DMS153 treated with DMSO at 0.1 percent for 48 hours (cell line): ENCODE results near the gene OPCML.
"Not testable (repeated sequence)": the region's sequence is repeated elsewhere in the genome, so short reads cannot be mapped to it uniquely, and the experiment has no call there.

ENCODE experiments used
- DNase-seq: peaks from one replicate; lab custom pipeline; 2025; ENCODE audit not compliant: unreplicated experiment; lab: John Stamatoyannopoulos, UW

OPCML gene

DNA sequence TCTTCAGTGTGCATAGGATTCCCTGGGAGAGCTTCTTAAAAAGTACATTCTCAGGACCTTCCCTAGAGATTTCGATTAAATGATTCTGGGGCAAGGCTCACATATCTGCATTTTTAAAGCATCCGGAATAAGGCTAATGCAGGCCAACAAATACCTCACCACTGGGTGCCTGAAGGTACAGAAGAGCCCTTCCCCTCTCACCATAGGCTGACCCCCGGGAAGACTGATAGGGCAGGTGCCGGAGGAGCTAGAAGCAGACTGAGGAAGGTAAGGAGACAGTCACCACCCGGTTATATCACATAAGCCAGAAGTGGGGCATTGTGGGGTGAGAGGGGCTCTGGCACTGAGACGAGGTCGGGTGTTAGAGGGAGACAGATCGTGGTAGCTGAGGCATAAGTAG is 1102.6 kb downstream of the OPCML start:
- DNase-seq, result no peak

DNA sequence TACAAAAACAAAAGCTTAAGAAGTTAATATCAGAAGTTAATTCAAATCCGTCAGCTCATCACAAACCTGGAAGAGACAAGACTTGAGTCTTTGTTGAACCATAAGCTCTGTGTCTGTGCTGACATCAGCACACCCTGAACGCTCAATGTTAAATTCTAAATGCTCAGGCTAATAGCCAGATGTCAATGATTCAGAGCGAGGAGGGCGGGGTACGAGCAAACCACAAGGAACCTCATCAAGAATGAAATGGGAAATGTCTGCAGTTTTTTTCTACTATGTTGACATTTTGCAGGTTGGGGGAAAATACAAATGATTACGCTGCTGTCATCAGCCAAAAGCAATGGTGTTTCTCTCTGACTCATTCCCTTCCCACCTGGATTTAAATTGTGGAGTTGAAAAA is 1104.7 kb downstream of the OPCML start:
- DNase-seq, result no peak

DNA sequence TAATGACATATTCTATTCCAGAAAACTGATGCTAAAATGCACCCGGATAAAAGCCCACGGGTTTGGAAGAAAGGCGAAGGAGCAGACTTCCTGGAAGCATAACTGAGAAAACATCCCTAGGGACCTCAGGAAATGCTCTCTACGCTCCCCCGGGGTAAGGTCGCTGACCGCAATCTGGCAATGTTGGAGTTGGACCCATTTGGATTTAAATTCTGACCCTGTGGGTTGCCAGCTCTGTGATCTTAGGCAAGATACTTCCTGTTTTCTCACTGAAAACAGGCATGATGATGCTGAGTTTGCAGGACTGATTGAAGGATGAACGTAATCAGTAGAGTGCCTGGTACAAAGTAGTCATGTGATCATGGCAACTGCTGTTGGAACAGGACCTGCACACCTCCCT is 1107.9 kb downstream of the OPCML start:
- no peak for DNase-seq

GRCh38 chr11:132423266-132423665 is 1109.0 kb downstream of the OPCML start:
- peak; percentile 40 for DNase-seq

DNA sequence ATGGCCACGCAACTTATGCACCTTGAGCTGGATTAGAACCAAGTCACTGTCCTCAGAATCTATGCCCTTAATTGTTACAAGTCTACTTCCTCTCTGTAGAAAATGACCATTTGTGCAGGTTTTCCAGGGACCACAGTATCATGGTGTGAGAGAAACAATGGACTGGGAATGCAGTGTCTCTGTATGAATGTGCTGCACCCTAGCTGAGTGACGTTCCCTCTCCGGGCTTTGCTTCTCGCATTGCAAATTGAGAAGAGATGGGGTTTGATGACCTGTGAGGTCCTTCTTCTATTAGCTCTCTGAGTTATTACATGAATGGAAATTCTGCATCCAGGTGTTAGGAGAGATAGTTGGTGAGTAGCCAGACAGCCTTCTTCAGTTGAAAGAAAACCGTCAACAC is 1109.6 kb downstream of the OPCML start:
- no peak for DNase-seq

- DNase-seq, result no peak
These were observed 1110.7 kb downstream of the OPCML start for GRCh38 chr11:132421555-132421954.

DNA sequence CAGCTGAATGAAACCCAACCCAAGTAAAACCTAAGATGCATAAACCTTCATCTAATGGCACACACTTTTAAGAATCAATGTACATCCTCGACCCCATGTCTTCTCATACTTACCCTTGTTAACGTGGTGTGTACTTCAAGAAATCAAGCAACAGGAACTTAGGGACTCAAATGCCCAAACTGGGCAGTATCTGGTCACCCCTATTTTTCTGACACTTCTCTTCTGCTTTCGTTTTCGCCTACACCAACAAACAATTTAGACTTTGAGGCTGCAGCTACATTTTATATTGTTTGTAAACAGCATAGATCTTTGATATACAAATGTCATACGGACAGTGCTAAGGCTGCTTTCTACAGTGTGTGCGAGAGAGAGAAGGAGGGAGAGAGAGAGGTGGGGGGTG is 1117.8 kb downstream of the OPCML start:
- DNase-seq, result no peak

DNA sequence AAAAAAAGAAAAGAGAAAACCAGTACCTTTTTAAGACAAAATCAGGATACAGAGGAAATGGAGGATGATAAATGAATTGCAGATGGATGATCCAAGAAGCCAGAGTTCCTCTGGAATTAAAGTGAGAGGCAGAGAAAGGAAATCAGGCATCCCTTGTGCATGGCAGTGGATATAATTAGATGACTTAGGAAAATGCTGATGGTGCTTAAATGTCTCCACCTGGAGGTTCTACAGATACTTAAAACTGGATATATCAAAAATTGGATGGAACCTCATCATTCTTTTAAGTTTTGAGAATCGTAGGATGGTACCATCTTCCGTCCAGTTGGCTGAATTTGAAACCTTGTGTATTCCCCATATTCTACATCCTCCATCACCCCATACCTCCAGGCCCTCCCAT is 1121.9 kb downstream of the OPCML start:
- no peak for DNase-seq

DNA sequence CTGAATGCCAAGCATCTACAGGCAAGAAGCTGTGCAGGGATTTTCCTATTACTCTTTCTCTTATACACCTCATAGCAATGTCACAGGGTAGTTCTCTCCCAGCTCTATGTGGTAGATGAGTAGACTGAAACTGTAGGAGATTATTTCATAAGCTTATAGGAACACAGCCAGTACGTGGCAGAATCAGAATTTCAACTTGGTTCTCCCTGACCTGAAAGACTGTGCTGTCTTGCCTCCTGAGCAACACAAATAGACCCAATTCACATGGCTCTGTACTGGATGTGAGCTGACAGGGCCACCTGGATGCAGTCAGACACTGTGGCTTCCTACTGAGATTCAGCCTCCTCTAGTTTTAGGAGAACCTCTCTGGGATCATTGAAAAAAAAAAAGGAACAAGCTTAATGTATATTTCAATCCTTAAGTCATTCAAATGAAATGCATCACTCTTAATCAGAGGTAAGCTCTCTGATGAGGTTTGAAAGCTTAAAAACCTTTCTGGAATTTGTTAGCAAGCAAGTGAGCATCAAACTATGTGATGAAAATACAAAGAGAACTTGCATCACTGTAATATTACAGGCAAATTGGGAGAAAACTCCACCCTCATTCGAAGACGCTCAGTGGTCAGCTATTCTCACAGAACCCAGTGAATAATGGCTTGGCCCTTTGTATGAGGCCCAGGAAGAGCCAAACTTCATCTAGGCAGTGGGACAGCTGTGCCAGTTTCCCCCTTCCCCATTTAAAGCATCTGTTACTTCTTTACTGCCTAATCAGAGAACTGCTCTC is 1122.5 kb downstream of the OPCML start:
- no peak for DNase-seq

DNA sequence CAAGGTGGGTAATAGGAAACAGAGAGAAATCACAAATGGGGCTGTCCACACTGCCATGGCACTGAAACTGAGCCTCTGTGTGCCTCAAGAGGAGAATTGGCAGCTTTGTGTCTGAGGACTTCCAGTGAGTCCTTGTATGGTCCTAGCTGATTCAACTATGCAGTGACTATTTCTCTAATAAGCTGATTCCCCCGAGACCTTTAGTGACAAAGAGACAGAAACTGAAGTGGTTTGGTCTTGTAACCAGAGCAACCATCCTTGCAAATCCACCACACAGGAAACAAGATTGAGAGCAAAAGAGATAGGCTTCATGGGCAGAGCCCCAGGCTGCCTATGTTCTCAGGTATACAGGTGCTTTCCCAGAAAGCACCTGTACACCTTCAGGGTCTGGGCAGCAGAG is 1123.4 kb downstream of the OPCML start:
- DNase-seq, result peak; percentile 94

- no peak for DNase-seq
These were observed 1126.6 kb downstream of the OPCML start for GRCh38 chr11:132405728-132406127.

DNA sequence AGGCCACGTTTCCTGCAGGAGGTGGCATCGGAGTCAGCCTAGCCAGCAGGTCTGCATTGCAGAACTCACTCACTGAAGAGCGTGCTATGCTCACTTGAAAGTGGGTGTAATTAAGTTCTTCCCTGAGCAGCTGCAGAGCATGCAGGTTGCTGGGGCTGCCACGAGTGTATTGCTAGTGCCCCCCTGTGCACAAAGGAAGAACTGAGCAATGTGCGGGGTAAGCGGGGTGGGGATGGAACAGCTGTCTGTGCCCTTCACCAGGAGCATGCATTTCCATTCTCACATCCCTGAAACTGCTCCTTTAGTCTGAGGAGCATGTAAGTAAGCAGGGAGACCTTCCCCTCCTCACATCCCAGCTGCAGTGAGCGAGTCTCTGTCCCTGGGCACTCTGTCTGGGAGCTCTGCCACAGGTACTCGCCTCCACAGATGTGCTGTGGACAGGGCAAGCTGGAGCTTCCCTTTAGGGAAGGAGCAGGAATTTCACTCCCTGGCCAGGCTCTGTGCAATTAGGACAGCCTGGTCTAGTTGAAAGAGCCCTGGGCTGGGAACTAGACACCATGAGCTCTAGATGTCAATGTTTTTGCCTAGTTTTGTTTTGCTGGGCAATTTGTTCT is 1130.1 kb downstream of the OPCML start:
- DNase-seq, result peak; percentile 78

GRCh38 chr11:132396318-132396717 is 1136.0 kb downstream of the OPCML start:
- DNase-seq, result no peak

DNA sequence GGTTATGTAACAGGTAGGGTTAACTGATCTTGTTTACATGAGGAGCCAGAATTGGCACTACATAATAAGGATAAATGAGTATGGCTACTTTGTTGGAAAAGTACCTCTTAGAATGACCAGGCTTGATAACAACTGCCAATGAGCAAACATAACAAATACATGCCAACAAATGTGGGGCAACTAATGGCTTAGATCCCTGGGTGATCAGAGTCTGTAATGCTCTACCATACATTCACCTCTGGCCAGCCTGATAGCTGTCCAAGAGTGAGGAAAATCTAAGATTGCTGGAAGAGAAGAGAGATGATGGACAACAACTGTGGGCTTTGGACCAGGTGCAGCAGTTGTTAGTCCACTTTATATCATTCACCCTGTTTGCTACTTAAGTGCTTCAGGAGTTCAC is 1136.9 kb downstream of the OPCML start:
- DNase-seq, result no peak

DNA sequence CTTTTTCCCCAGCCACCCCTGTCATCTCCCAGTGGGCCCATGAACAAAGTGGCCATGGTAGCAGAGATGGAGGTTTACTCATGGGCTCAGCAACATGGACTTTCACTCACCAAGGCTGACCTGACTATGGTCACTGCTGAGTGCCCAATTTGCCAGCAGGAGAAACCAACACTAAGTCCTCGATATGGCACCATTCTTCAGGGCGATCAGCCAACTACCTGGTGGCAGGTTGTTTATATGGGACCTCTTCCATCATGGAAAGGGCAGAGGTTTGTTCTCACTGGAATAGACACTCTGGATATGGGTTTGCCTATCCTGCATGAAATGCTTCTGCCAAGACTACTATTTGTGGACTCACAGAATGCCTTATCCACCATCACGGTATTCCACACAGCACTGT is 1152.8 kb downstream of the OPCML start:
- no peak for DNase-seq

DNA sequence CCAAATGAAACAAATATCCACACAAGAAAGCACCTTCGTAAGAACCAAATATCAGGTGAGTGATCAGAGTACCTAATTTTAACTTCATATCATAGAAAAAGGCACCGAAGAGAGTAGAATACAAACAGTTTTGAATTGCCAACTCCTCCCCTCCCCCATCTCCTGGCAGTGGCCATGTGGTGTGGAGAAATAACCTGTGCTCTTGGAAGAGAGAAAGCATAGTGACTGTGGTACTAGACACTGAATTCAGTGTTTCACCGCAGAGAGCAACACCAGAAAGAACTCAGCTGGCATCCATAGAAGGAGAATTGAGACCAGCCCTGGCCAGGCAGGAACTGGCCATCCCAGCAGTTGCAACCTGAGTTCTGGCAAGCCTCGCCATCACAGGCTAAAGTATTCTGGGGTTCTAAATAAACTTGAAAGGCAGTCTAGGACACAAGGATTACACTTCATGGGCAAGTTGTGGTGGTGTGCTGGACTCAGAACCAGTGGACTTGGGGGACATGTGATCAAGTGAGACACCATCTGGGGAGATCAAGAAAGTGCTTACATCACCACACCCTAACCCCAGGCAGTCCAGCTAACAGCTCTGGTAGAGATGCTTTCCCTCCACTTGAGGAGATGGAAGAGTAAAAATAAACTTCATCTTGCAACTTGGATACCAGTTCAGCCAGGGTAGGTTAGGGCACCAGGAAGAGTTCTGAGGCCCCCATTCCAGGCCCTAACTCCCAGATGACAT is 1158.7 kb downstream of the OPCML start:
- DNase-seq, result no peak

DNA sequence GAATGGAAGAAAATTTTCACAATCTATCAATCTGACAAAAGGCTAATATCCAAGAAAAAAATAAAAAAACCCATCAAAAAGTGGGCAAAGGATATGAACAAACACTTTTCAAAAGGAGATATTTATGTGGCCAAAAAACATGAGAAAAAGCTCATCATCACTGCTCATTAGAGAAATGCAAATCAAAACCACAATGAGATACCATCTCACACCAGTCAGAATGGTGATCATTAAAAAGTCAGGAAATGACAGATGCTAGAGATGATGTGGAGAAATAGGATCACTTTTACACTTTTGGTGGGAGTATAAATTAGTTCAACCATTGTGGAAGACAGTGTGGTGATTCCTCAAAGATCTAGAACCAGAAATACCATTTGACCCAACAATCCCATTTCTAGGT is 1162.2 kb downstream of the OPCML start:
- not testable (repeated sequence) for DNase-seq

GRCh38 chr11:132367293-132367692 is 1165.0 kb downstream of the OPCML start:
- DNase-seq, result no peak

DNA sequence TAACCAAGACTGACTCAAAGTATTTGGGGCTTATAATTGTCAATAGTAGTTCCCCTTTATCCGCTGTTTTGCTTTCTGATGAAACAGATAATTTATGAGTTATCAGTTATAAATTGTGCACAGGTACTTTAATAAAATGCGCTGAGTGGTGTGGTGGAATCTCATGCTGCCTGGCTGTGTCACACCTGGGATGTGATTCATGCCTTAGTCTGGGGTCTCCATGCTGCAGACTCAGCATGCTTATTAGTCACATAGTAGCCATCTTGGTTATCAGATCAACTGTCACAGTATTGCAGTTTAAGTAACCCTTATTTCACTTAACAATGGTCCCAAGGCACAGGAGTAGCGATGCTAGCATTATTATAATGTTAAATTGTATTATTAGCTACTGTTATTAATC is 1166.7 kb downstream of the OPCML start:
- no peak for DNase-seq
